GM18870 (cell line): ENCODE results near the gene KDM5C.
"Not testable (repeated sequence)": the region's sequence is repeated elsewhere in the genome, so short reads cannot be mapped to it uniquely, and the experiment has no call there.

Source experiments
- ATAC-seq: cut with Tn5 transposase; IDR thresholded peaks from one replicate; pipeline ENCODE4 v1.9.1; 2021; ENCODE audit warnings: moderate library complexity; ENCODE audit not compliant: unreplicated experiment

The KDM5C gene

GRCh38 chrX:53194308-53194707 lies 30.7 kb downstream of the KDM5C start:
- no peak for ATAC-seq

GRCh38 chrX:53193093-53193492 lies 31.9 kb downstream of the KDM5C start:
- ATAC-seq, result no peak

GRCh38 chrX:53190363-53190960 lies 34.5 kb downstream of the KDM5C start:
- ATAC-seq, result no peak

GRCh38 chrX:53188763-53189162 lies 36.2 kb downstream of the KDM5C start:
- ATAC-seq, result peak; percentile 89

GRCh38 chrX:53186351-53186750 lies 38.7 kb downstream of the KDM5C start:
- no peak for ATAC-seq

GRCh38 chrX:53184836-53185235 lies 40.2 kb downstream of the KDM5C start:
- ATAC-seq, result no peak

- no peak for ATAC-seq
Observed at GRCh38 chrX:53171356-53171755, 53.7 kb downstream of the KDM5C start.

- ATAC-seq, result no peak
Observed at GRCh38 chrX:53166103-53166502, 58.9 kb downstream of the KDM5C start.

- not testable (repeated sequence) for ATAC-seq
Observed at GRCh38 chrX:53164566-53164965, 60.4 kb downstream of the KDM5C start.

- ATAC-seq, result no peak
Observed at GRCh38 chrX:53163436-53163835, 61.6 kb downstream of the KDM5C start.

- no peak for ATAC-seq
Observed at GRCh38 chrX:53160297-53160983, 64.6 kb downstream of the KDM5C start.

- ATAC-seq, result no peak
Observed at GRCh38 chrX:53159184-53159583, 65.8 kb downstream of the KDM5C start.

- no peak for ATAC-seq
Observed at GRCh38 chrX:53156207-53156596, 68.8 kb downstream of the KDM5C start.

- ATAC-seq, result no peak
Observed at GRCh38 chrX:53155512-53156206, 69.3 kb downstream of the KDM5C start.

GRCh38 chrX:53153581-53153980 lies 71.4 kb downstream of the KDM5C start:
- no peak for ATAC-seq
